Loucy (cell line): ENCODE results near the gene INTS14.

Experiments used
- CTCF ChIP-seq: fragments of 200-600 bp; sonication (generic); conservative IDR thresholded peaks from 2 replicates; pipeline ENCODE4 v1.5.1; 2014; ENCODE audit warnings: mild to moderate bottlenecking, antibody characterized with exemption, low read length
- EZH2phosphoT487 ChIP-seq: fragments of 200-600 bp; IDR thresholded peaks from 2 replicates; pipeline ENCODE4 v1.6.1; 2018; ENCODE audit warnings: antibody characterized with exemption, mild to moderate bottlenecking, moderate library complexity, borderline replicate concordance

DNA sequence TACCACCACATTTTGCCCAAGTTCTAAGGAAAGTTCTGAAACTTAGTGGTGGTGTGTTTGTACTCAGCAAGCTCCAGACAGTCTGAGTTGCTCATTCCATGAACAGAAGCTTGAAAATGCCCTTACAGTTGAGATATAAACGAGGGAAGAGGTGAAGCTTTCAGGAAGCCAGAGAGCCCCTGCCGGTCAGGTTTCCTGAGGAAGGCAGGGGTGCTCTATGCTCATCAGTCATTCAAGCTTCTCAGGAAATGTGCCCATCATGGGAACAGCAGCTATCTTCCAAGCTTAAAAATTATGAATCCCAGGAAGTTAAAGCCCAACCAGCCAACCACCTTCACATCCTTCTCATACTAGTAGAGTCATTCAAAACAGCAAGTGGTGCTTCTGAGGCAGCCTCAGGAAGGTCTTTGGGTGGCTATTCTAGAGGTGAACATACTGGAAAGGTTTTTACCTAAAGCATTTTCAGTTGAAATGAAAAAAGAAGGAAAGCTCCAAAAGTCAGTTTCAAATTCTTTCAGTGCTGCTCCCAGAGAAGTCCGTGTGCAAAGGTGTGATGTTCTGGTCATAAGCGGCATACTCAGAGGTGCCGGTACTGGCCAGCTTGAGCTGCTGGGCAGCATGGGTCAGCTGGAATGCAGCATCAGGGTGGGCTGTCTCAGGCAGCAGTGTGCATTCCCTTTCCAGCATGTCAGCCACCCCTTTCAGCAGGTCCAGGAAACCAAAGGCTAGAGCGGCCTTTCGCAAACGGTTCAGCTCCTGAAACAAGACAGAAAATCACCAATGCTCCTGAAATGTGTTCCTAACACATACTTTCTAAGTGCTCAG, 31.8 kb downstream of the INTS14 start:
- TF ChIP-seq CTCF (no peak), EZH2phosphoT487 (no peak)
